GM19395 (cell line): ENCODE results near the gene KDM5B.

Source experiments
- ATAC-seq: cut with Tn5 transposase; IDR thresholded peaks from one replicate; pipeline ENCODE4 v1.9.1; 2021; ENCODE audit warnings: mild to moderate bottlenecking, moderate library complexity; ENCODE audit not compliant: unreplicated experiment

KDM5B gene

GRCh38 chr1:202688401-202688800 lies 119.8 kb downstream of the KDM5B start:
- no peak for ATAC-seq

GRCh38 chr1:202687798-202688197 lies 120.4 kb downstream of the KDM5B start:
- ATAC-seq, result no peak

DNA sequence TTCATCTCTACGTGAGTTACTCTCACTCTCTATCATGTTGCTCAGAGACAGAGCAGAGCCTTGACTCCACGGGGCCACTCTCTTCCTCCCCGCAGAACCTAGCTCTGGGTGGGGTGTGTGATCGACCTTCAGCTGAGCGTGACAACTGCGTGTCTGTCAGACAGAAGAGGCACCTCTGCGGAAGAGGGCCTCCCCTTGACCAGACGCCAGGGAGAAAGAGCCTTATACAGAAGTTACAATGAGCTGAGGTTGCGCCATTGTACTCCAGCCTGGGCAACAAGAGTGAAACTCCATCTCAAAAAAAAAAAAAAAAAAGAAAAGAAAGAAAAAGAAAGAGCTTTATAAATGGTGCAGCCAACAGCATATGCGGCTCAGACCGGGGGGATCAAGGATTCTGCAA lies 120.9 kb downstream of the KDM5B start:
- ATAC-seq, result no peak

- no peak for ATAC-seq
Observed at GRCh38 chr1:202685641-202686040, 122.6 kb downstream of the KDM5B start.

GRCh38 chr1:202684716-202685115 lies 123.5 kb downstream of the KDM5B start:
- ATAC-seq, result no peak

DNA sequence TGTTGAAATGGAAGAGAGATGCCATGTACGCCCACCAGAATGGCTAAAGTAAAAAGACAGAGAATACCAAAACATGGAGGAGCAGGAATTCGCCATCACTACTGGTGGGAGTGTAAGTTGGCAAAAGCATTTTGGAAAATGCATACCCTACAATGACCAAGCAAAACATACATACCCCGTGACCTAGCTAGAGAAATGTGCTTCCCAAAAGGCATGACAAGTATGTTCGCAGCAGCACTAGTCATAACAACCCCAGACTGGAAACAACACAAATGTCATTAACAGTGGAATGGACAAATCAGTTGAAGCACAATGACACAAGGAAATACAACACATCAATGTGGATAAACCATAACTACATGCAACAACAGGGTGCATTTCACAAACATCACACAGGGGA lies 125.2 kb downstream of the KDM5B start:
- no peak for ATAC-seq

- no peak for ATAC-seq
Observed at GRCh38 chr1:202682477-202682876, 125.7 kb downstream of the KDM5B start.

GRCh38 chr1:202681736-202682420 lies 126.3 kb downstream of the KDM5B start:
- no peak for ATAC-seq

DNA sequence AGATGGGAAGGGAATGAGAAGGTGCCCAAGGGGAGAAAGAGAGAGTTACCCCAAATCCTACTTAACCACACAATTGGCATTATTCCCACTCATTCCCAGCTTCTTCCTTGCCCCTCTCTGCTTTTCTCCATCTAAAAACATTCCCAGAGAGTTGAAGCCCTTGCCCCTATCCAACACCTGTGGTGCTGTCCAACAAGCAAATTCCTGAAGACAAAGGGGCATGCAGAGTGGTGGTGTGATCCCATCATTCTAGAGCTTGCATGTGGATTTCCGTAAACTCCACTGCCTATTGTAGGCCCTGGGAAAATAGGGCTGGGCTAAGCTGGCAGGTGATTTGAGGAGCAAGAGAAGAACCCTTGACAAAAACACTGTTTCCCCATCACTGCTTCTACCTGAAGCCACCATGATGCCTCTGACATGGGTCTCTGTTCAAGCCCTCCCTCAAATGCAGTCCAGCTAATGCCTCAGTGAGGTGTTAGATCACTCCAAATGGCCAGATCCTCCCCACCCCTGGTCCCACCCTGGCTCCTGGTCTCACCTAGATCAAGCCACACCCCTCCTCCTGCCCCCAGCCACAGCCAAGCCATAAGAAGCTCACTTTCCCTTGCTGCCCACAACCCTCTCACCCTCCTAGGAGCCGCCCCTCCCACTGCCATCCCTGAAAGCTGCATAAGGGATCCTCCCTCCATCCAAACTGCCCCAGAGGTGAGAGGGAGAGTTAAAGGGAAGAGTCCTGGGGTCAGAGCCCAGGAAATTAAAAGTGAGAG lies 127.5 kb downstream of the KDM5B start:
- no peak for ATAC-seq

DNA sequence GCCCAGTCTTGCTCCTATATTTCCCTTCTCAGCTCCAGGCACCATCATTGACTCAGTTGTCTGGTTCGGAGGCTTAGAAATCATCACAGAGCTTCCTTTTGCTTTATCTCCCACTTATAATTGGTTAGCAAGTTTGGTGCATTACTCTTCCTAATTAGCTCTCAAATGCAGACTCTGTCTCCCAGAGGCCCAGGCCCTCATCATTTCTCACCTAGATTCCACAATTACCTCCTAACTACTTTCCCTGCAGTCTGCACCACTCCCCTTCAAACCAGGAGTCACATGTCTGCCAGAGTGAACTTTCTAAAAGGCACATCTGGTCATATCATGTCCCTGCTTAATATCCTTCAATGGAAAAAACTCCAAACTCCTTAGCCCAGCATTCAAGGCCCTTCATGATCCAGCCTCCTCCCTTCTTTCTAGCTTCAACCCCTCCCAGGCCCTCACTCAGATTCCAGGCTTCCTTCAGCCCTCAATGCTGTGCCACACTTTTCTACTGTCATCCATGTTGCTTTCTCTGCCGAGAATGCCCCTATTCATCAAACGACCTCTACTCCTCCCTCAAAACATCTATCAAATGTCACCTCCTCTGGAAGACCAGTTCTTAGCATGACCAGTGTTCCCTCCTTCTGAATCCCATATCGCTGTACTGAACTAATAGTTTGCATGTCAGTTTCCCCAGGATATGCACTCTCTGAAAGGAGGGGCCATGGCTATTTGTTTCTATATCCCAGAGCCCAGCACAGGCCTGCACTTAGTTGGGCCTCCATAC lies 128.6 kb downstream of the KDM5B start:
- ATAC-seq, result no peak

DNA sequence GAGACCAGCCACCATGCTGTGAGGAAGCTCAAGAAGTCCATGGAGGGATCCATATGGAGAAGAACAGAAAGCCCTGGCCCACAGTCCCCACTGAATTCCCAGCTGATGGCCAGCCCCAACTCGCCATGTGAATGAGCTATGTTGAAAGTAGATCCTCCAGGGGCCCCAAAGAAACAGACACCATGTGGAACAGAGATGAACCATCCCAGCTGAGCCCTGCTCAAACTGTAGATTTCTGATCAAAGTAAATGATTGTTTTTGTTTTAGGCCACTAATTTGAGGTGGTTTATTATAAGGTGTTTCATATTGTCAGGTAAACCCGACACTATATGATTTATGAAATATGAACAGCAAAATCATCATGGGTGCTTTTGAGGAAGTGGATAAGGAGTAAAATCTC lies 130.8 kb downstream of the KDM5B start:
- ATAC-seq, result no peak
